ENCODE results near the gene CPM.

GRCh38 chr12:68868043-68868790 lies 64.8 kb downstream of the CPM start:
- TF ChIP-seq CTCF (IDR thresholded peaks at IDR 0.05 in 8 of 11, conservative IDR thresholded peaks at IDR 0.05 in 3 of 11): no peak
- no peak for TF ChIP-seq POLR2A (IDR thresholded peaks at IDR 0.05)
